GM19467 (cell line): ENCODE measurements around the gene COPB2.
"Not testable (repeated sequence)": the region's sequence is repeated elsewhere in the genome, so short reads cannot be mapped to it uniquely, and the experiment has no call there.

ENCODE experiments used
- ATAC-seq: cut with Tn5 transposase; IDR thresholded peaks from one replicate; pipeline ENCODE4 v1.9.1; 2021; ENCODE audit warnings: mild to moderate bottlenecking, moderate library complexity; ENCODE audit not compliant: unreplicated experiment

COPB2 gene

GRCh38 chr3:139380575-139380974 is 8.9 kb downstream of the COPB2 start:
- ATAC-seq = no peak

- ATAC-seq = no peak
Measured at GRCh38 chr3:139378587-139379241, 10.7 kb downstream of the COPB2 start.

GRCh38 chr3:139377378-139377777 is 12.1 kb downstream of the COPB2 start:
- ATAC-seq = no peak

- no peak for ATAC-seq
Measured at GRCh38 chr3:139374099-139374498, 15.3 kb downstream of the COPB2 start.

- no peak for ATAC-seq
Measured at GRCh38 chr3:139364549-139364948, 24.9 kb downstream of the COPB2 start.

- ATAC-seq = no peak
Measured at GRCh38 chr3:139361276-139361675, 28.2 kb downstream of the COPB2 start.

GRCh38 chr3:139358841-139359562 is 30.4 kb downstream of the COPB2 start:
- ATAC-seq = no peak

GRCh38 chr3:139357899-139358298 is 31.5 kb downstream of the COPB2 start:
- no peak for ATAC-seq

GRCh38 chr3:139355891-139356290 is 33.6 kb downstream of the COPB2 start:
- no peak for ATAC-seq

- no peak for ATAC-seq
Measured at GRCh38 chr3:139355476-139355875, 34.0 kb downstream of the COPB2 start.

- ATAC-seq = no peak
Measured at GRCh38 chr3:139354661-139355060, 34.8 kb downstream of the COPB2 start.

- no peak for ATAC-seq
Measured at GRCh38 chr3:139353920-139354556, 35.4 kb downstream of the COPB2 start.

GRCh38 chr3:139346771-139347170 is 42.7 kb downstream of the COPB2 start:
- no peak for ATAC-seq

GRCh38 chr3:139343895-139344856 is 45.3 kb downstream of the COPB2 start, which contains the start of gene MRPS22:
TSS of gene MRPS22 (plus strand) at chr3:139344020. CDS start at chr3:139344027, 7 bp downstream.
- ATAC-seq = peak; percentile 96

- ATAC-seq = no peak
Measured at GRCh38 chr3:139342054-139342453, 47.4 kb downstream of the COPB2 start.

- no peak for ATAC-seq
Measured at GRCh38 chr3:139340784-139341183, 48.7 kb downstream of the COPB2 start.

- ATAC-seq = no peak
Measured at GRCh38 chr3:139339219-139339906, 50.1 kb downstream of the COPB2 start.

GRCh38 chr3:139338405-139338804 is 51.0 kb downstream of the COPB2 start:
- no peak for ATAC-seq

- ATAC-seq = not testable (repeated sequence)
Measured at GRCh38 chr3:139334675-139335074, 54.8 kb downstream of the COPB2 start.

- no peak for ATAC-seq
Measured at GRCh38 chr3:139332092-139332491, 57.4 kb downstream of the COPB2 start.
